Hepatocyte (in vitro differentiated cells): Measurements from ENCODE around the gene CARD10. TPM values are rescaled to one million over a fixed set of nuclear protein-coding genes. Genes with fewer than 3 reads are reported as not detected.

Experiments used
- DNase-seq: peaks from one replicate; pipeline ENCODE4 v3.0.0-alpha.2; 2016; ENCODE audit warnings: low spot score
- H2AFZ ChIP-seq: fragments of 200-600 bp; sonication (generic); 2 replicates; pipeline ENCODE4 v1.6.0; 2016; ENCODE audit warnings: antibody characterized with exemption, mild to moderate bottlenecking
- H3K27ac ChIP-seq: fragments of 200-600 bp; sonication (generic); 2 replicates; pipeline ENCODE4 v1.5.1; 2016; ENCODE audit warnings: mild to moderate bottlenecking
- H3K27me3 ChIP-seq: fragments of 200-600 bp; sonication (generic); 2 replicates; pipeline ENCODE4 v1.6.1; 2016
- H3K36me3 ChIP-seq: fragments of 200-600 bp; sonication (generic); replicated peaks from 2 replicates; pipeline ENCODE4 v1.5.1; 2016; ENCODE audit warnings: low read depth; ENCODE audit not compliant: insufficient read depth
- H3K4me1 ChIP-seq: fragments of 200-600 bp; sonication (generic); 2 replicates; pipeline ENCODE4 v1.5.1; 2016; ENCODE audit warnings: mild to moderate bottlenecking, moderate library complexity; ENCODE audit not compliant: insufficient read depth
- H3K4me2 ChIP-seq: fragments of 200-600 bp; sonication (generic); 2 replicates; pipeline ENCODE4 v1.6.0; 2016
- H3K4me3 ChIP-seq: fragments of 200-600 bp; sonication (generic); 2 replicates; pipeline ENCODE4 v1.5.1; 2016; ENCODE audit warnings: mild to moderate bottlenecking
- H3K79me2 ChIP-seq: fragments of 200-600 bp; sonication (generic); 2 replicates; pipeline ENCODE4 v1.6.0; 2017; ENCODE audit warnings: mild to moderate bottlenecking
- H3K9me2 ChIP-seq: fragments of 200-600 bp; sonication (generic); replicated peaks from 2 replicates; pipeline ENCODE4 v1.6.0; 2017; ENCODE audit warnings: mild to moderate bottlenecking; ENCODE audit not compliant: insufficient read depth
- H3K9me3 ChIP-seq: fragments of 200-600 bp; sonication (generic); 2 replicates; pipeline ENCODE4 v1.5.1; 2016; ENCODE audit warnings: low read depth, mild to moderate bottlenecking
- H4K20me1 ChIP-seq: fragments of 200-600 bp; sonication (generic); 2 replicates; pipeline ENCODE4 v1.6.0; 2016; ENCODE audit warnings: mild to moderate bottlenecking; ENCODE audit not compliant: insufficient read depth, poor library complexity, severe bottlenecking
- CTCF ChIP-seq: fragments of 200-600 bp; sonication (generic); IDR thresholded peaks from 2 replicates; pipeline ENCODE4 v1.5.1; 2016; ENCODE audit warnings: antibody characterized with exemption, mild to moderate bottlenecking; ENCODE audit not compliant: poor library complexity
- EZH2 ChIP-seq: fragments of 200-600 bp; sonication (generic); IDR thresholded peaks from 2 replicates; pipeline ENCODE4 v1.6.1; 2016; ENCODE audit warnings: antibody characterized with exemption, mild to moderate bottlenecking, borderline replicate concordance
- EZH2phosphoT487 ChIP-seq: fragments of 200-600 bp; sonication (generic); IDR thresholded peaks from one replicate; pipeline ENCODE4 v1.6.1; 2018; ENCODE audit warnings: antibody characterized with exemption, mild to moderate bottlenecking, low read depth, moderate library complexity; ENCODE audit not compliant: unreplicated experiment, severe bottlenecking
- WGBS: methylation state at CpG from one replicate; pipeline ENCODE4 v1.1.6; 2016; ENCODE audit warnings: low lambda C conversion rate; ENCODE audit errors: missing lambda C conversion rate; 5-methylcytosine and 5-hydroxymethylcytosine counted together
- polyA plus RNA-seq: library from polyadenylated mRNA; unstranded; fragments of >200 nt; fragmentation: Nextera tagmentation; extraction: Ambion mirVana; gene quantifications from 2 replicates; pipeline ENCODE4 v1.2.1, GENCODE V29; 2016
- total RNA-seq: library from RNA; depleted of rRNA; stranded (reverse); fragments of >200 nt; gene quantifications from 2 replicates; pipeline ENCODE4 v1.2.3, GENCODE V29; 2014

Gene CARD10
- total and polyA plus RNA-seq, 2 experiments from 2014 or later = 23.4 to 28.7 TPM

- 82% methylated on average over 9 of the region's 15 CpGs for WGBS
- Histone ChIP-seq H4K20me1 (peaks cover 27% of the 10 kb centered on the region), H3K27me3 (no peaks in the 10 kb centered on the region), H3K4me3 (no peak overlapping the region), H3K9me2 (no peaks in the 10 kb centered on the region), H2AFZ (no peak overlapping the region), H3K9me3 (no peaks in the 10 kb centered on the region), H3K79me2 (peaks cover 48% of the 10 kb centered on the region), H3K27ac (peak overlapping the region; percentile 8), H3K36me3 (no peaks in the 10 kb centered on the region), H3K4me2 (no peak overlapping the region), H3K4me1 (peaks cover 44% of the 10 kb centered on the region)
- TF ChIP-seq CTCF (no peak), EZH2 (no peak), EZH2phosphoT487 (no peak)
- no peak for DNase-seq
These were observed 48.8 kb upstream of the CARD10 start for GRCh38 chr22:37568012-37568411.

- TF ChIP-seq CTCF (peak; percentile 92), EZH2 (no peak)
- peaks cover 55% of the 10 kb centered on the region for H3K79me2 ChIP-seq
- H3K9me3 ChIP-seq = no peaks in the 10 kb centered on the region
- no peaks in the 10 kb centered on the region for H3K9me2 ChIP-seq
- no peaks in the 10 kb centered on the region for H3K27me3 ChIP-seq
- no peaks in the 10 kb centered on the region for H3K36me3 ChIP-seq
- no peak overlapping the region for H2AFZ ChIP-seq
- H3K4me1 ChIP-seq = peaks cover 52% of the 10 kb centered on the region
- WGBS = 58% methylated on average over 16 of the region's 16 CpGs
- no peak overlapping the region for H3K4me3 ChIP-seq
- H3K4me2 ChIP-seq = no peak overlapping the region
- peaks cover 30% of the 10 kb centered on the region for H4K20me1 ChIP-seq
- peak; percentile 91 for DNase-seq
- H3K27ac ChIP-seq = peak overlapping the region; percentile 8
These were observed 47.9 kb upstream of the CARD10 start for GRCh38 chr22:37566903-37567798.

GRCh38 chr22:37566329-37566837, 47.2 kb upstream of the CARD10 start:
- no peaks in the 10 kb centered on the region for H3K27me3 ChIP-seq
- H3K4me2 ChIP-seq = no peak overlapping the region
- peaks cover 55% of the 10 kb centered on the region for H3K4me1 ChIP-seq
- H2AFZ ChIP-seq = no peak overlapping the region
- no peaks in the 10 kb centered on the region for H3K36me3 ChIP-seq
- H4K20me1 ChIP-seq = peaks cover 33% of the 10 kb centered on the region
- peaks cover 59% of the 10 kb centered on the region for H3K79me2 ChIP-seq
- H3K4me3 ChIP-seq = no peak overlapping the region
- no peak for TF ChIP-seq EZH2
- no peak for TF ChIP-seq EZH2phosphoT487
- no peak for TF ChIP-seq CTCF
- no peak for DNase-seq
- no peaks in the 10 kb centered on the region for H3K9me2 ChIP-seq
- H3K27ac ChIP-seq = peak overlapping the region; percentile 2
- WGBS = 96% methylated on average over 23 of the region's 28 CpGs
- no peaks in the 10 kb centered on the region for H3K9me3 ChIP-seq
